HG02884 (cell line): Measurements from ENCODE around the gene CAB39L.
A peak's percentile ranks its signal among the peaks of the same experiment; 100 is the strongest.

Source experiments
- ATAC-seq: cut with Tn5 transposase; IDR thresholded peaks from one replicate; pipeline ENCODE4 v1.9.1; 2021; ENCODE audit warnings: mild to moderate bottlenecking, moderate library complexity; ENCODE audit not compliant: unreplicated experiment

Gene CAB39L

GRCh38 chr13:49403996-49404702 is 39.7 kb downstream of the CAB39L start:
- ATAC-seq, result no peak

GRCh38 chr13:49400755-49401659 is 42.9 kb downstream of the CAB39L start:
- peak; percentile 90 for ATAC-seq

- ATAC-seq, result no peak
These were observed 43.9 kb downstream of the CAB39L start for GRCh38 chr13:49399801-49400472.

GRCh38 chr13:49395878-49396380 is 47.9 kb downstream of the CAB39L start:
- ATAC-seq, result no peak

GRCh38 chr13:49395451-49395865 is 48.4 kb downstream of the CAB39L start:
- no peak for ATAC-seq

GRCh38 chr13:49388091-49388635 is 55.7 kb downstream of the CAB39L start:
- no peak for ATAC-seq

GRCh38 chr13:49386664-49387063 is 57.2 kb downstream of the CAB39L start:
- no peak for ATAC-seq

- ATAC-seq, result no peak
These were observed 67.7 kb downstream of the CAB39L start for GRCh38 chr13:49376121-49376520.

- no peak for ATAC-seq
These were observed 69.1 kb downstream of the CAB39L start for GRCh38 chr13:49374585-49375290.

GRCh38 chr13:49373716-49374115 is 70.1 kb downstream of the CAB39L start:
- ATAC-seq, result no peak

GRCh38 chr13:49371943-49372613 is 71.8 kb downstream of the CAB39L start:
- ATAC-seq, result no peak

GRCh38 chr13:49370371-49370770 is 73.5 kb downstream of the CAB39L start:
- ATAC-seq, result no peak

GRCh38 chr13:49369866-49370265 is 74.0 kb downstream of the CAB39L start:
- no peak for ATAC-seq

- no peak for ATAC-seq
These were observed 75.2 kb downstream of the CAB39L start for GRCh38 chr13:49368688-49369087.

- no peak for ATAC-seq
These were observed 76.0 kb downstream of the CAB39L start for GRCh38 chr13:49367640-49368422.

GRCh38 chr13:49366841-49367240 is 77.0 kb downstream of the CAB39L start:
- ATAC-seq, result no peak

GRCh38 chr13:49357694-49358093 is 86.2 kb downstream of the CAB39L start:
- no peak for ATAC-seq

- no peak for ATAC-seq
These were observed 87.6 kb downstream of the CAB39L start for GRCh38 chr13:49356223-49356622.

GRCh38 chr13:49354719-49355118 is 89.1 kb downstream of the CAB39L start:
- ATAC-seq, result no peak
